Prostate gland (tissue), 2 donors: Measurements from ENCODE around the gene RBM47. TPM values are rescaled to one million over a fixed set of nuclear protein-coding genes. Genes with fewer than 3 reads are reported as not detected.

Experiments used
- DNase-seq: peaks from one replicate; pipeline ENCODE4 v3.0.0-alpha.2; 2019; ENCODE audit warnings: low spot score
- H3K27ac ChIP-seq, 2 donors: fragments of 200-600 bp; sonication (generic); 2 replicates each; pipeline ENCODE4 v1.5.1; 2017 to 2019
- H3K27me3 ChIP-seq: fragments of 200-600 bp; sonication (generic); replicated peaks from 2 replicates; pipeline ENCODE4 v1.5.1; 2019; ENCODE audit not compliant: insufficient read depth
- H3K36me3 ChIP-seq, 2 donors: fragments of 200-600 bp; sonication (generic); 1 replicate in 1 of 2; 2 replicates in 1 of 2; pipeline versions ENCODE4 v1.5.1 to v1.8.1; 2017 to 2019
- H3K4me1 ChIP-seq: fragments of 200-600 bp; sonication (generic); replicated peaks from 2 replicates; pipeline ENCODE4 v1.5.1; 2019
- H3K4me3 ChIP-seq, 2 donors: fragments of 200-600 bp; sonication (generic); 2 replicates each; pipeline ENCODE4 v1.5.1; 2017 to 2019
- H3K9me3 ChIP-seq: fragments of 200-600 bp; sonication (generic); 2 replicates; pipeline ENCODE4 v1.5.1; 2017
- POLR2A ChIP-seq: fragments of 450-650 bp; IDR thresholded peaks from one replicate; pipeline ENCODE4 v1.6.1; 2016; ENCODE audit warnings: antibody characterized with exemption, mild to moderate bottlenecking
- POLR2AphosphoS5 ChIP-seq: sonication (generic); formaldehyde crosslinking; IDR thresholded peaks from one replicate; pipeline ENCODE4 v1.6.1; 2017; ENCODE audit warnings: antibody characterized with exemption
- WGBS: methylation state at CpG from one replicate; pipeline ENCODE4 v1.1.5; 2018; 5-methylcytosine and 5-hydroxymethylcytosine counted together
- intact Hi-C: fragments of 100-400 bp; cut with DNase I; formaldehyde crosslinking; loops from one replicate; pipeline ENCODE4 v1.14.2; 2022
- total RNA-seq, 2 donors: library from RNA; depleted of rRNA; stranded (reverse); fragments of >200 nt; gene quantifications; one replicate each; pipeline ENCODE4 v1.1.0, GENCODE V29; 2016
- TF ChIP-seq, protein P1 (sequence below), 4 experiments: fragments of 200-600 bp in 2 of 4; fragments of 450-650 bp in 2 of 4; sonication (generic) in 2 of 4; IDR thresholded peaks; 1 replicate in 3 of 4; 2 replicates in 1 of 4; pipeline ENCODE4 v1.5.1; 2016 to 2019; ENCODE audit warnings: antibody characterized with exemption in 4 of 4, mild to moderate bottlenecking in 2 of 4, moderate library complexity in 2 of 4

The RBM47 gene
- total RNA-seq, 2 donors from 2014 or later = 241 to 302 TPM

DNA sequence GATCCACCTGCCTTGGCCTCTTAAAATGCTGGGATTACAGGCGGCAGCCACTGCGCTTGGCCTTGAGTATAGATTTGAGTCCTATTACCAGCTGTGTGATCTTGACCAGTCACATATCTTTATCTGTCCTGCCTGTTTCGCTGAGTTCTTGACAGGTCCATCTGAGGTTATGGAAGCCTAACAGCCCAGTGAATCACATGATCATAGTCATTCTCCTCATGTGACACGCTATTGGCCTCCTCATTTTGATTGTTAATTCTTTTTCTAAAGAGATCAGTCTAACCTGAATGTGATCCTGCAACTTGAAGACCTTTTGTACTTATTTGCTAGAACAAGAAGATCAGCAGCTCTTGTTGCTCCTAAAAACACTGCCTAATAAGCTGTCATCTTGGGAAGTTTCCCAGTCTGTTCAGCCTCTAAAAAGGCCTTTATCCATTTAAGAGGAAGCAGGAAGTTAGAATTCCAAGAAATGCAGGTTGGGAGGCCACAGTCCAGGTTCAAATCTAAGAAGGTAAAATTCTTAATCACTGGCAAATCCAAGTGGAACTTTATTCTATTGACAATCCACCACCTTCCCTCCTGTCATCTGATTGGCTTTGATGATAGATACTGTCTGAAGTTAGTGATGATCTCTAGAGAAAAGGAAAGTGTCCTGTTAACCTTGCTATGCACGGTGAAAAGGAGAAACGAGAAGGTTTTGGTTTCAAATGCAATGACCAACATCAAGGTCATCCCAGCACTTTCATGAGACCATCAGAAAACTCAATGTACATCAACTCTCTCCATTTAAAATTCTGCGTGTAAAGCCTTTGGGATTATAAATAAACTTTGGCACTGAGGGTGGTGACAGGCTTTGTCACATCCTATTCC is 207.6 kb downstream of the RBM47 start:
- Histone ChIP-seq H3K4me3 (no peak overlapping the region), H3K27me3 (no peaks in the 10 kb centered on the region), H3K36me3 (no peaks in the 10 kb centered on the region), H3K9me3 (no peaks in the 10 kb centered on the region), H3K27ac (no peak overlapping the region), H3K4me1 (no peaks in the 10 kb centered on the region)
- intact Hi-C loops = no loop called here
- TF ChIP-seq POLR2A (no peak), POLR2AphosphoS5 (no peak)
- TF ChIP-seq, protein P1, sequence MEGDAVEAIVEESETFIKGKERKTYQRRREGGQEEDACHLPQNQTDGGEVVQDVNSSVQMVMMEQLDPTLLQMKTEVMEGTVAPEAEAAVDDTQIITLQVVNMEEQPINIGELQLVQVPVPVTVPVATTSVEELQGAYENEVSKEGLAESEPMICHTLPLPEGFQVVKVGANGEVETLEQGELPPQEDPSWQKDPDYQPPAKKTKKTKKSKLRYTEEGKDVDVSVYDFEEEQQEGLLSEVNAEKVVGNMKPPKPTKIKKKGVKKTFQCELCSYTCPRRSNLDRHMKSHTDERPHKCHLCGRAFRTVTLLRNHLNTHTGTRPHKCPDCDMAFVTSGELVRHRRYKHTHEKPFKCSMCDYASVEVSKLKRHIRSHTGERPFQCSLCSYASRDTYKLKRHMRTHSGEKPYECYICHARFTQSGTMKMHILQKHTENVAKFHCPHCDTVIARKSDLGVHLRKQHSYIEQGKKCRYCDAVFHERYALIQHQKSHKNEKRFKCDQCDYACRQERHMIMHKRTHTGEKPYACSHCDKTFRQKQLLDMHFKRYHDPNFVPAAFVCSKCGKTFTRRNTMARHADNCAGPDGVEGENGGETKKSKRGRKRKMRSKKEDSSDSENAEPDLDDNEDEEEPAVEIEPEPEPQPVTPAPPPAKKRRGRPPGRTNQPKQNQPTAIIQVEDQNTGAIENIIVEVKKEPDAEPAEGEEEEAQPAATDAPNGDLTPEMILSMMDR (IDR thresholded peaks at IDR 0.05) = no peak
- WGBS = 94% methylated on average over 7 of the region's 7 CpGs
- DNase-seq = no peak

DNA sequence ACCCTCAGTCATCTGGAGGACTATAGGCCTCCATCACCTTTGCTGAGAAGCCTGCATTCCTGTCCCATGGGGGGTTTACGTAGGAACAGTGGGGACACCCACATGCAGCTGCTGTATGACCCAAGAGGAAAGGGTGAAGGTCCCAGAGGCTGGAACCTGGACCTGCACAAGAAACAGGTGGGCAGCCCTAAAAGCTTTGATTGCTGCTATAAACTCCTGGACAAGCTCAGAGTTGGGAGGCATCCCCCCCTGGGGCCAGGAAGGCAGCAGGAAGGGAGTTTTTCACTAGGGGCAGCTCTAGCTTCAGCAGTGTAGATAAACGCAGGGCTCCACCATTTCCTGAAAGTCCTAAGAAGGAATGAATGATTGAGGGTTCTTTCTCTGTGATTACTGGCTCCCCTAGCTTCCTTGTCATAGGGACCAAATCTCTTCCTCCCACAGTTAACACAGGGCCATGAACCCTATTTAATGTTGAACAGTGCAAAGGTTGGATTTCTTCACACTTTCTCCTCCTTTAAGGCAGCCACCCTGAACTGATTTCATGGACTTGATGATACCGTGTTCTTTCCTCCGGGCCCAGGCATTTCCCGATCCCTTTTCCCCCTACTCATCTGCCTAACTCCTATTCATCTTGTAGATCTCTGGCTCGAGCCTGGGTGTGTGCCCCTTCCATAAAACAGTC is 210.3 kb downstream of the RBM47 start:
- intact Hi-C loops = no loop called here
- H3K36me3 ChIP-seq = no peaks in the 10 kb centered on the region
- TF ChIP-seq POLR2AphosphoS5 = no peak
- no peak for TF ChIP-seq POLR2A
- TF ChIP-seq, protein P1 (IDR thresholded peaks at IDR 0.05) = no peak
- no peak overlapping the region for H3K27ac ChIP-seq
- H3K4me3 ChIP-seq = no peak overlapping the region
- H3K9me3 ChIP-seq = no peaks in the 10 kb centered on the region
- WGBS = 61% methylated on average over 6 of the region's 6 CpGs
- H3K27me3 ChIP-seq = no peaks in the 10 kb centered on the region
- no peaks in the 10 kb centered on the region for H3K4me1 ChIP-seq
- DNase-seq = no peak

DNA sequence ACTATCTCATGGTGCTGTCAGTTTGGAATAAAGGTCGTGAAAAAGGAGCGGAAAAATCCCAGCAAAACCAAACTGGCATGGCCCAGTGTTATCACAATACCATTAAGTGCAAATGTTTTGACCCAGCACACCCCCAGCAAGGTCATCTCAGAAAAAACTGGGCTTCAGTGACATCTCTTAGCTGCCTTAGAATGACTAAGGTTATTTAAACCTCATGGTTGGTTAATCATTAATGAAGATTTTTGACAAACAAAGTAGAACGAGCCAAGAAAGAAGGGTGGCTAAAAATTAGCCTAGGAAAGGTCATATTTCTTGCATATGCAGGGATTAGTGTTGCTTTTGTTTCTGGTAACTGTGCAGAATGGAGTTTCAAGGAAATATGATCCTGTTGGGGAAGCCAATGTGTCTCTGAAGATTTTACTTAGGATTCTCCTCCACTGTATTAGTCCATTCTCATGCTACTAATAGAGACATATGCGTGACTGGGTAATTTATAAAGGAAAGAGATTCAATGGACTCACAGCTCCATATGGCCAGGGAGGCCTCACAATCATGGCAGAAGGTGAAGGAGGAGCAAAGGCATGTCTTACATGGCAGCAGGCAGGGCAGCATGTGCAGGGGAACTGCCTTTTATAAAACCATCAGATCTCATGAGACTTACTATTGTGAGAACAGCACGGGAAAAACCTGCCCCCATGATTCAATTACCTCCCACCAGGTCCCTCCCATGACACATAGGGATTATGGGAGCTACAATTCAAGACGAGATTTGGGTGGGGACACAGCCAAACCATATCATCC is 211.0 kb downstream of the RBM47 start:
- intact Hi-C loops = no loop called here
- 70% methylated on average over 6 of the region's 6 CpGs for WGBS

DNA sequence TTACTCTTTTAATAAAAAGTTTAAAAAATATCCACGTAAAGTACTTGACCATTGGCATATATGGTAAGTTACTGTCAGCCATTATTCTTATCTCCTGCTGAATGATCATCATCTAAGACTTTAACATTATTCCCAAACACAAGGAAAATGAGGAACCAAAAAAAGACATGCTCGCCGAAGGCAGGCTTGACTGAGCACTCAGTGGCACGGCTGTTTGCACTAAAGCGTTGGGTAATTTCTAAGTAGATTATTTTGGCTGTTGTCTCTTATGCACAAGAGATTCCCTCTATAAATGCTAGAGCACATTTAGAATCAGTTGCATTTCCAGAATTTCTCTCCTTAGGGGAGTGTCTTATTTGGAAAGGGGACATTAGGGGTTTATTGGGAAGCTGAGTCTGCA is 211.7 kb downstream of the RBM47 start:
- H3K36me3 ChIP-seq = no peaks in the 10 kb centered on the region
- no peaks in the 10 kb centered on the region for H3K9me3 ChIP-seq
- H3K27ac ChIP-seq = no peak overlapping the region
- no peaks in the 10 kb centered on the region for H3K27me3 ChIP-seq
- no peak overlapping the region for H3K4me3 ChIP-seq
- TF ChIP-seq, protein P1 (IDR thresholded peaks at IDR 0.05) = no peak
- TF ChIP-seq POLR2A (no peak), POLR2AphosphoS5 (no peak)
- no peak for DNase-seq
- intact Hi-C loops = no loop called here
- WGBS = 92% methylated on average over 5 of the region's 5 CpGs
- H3K4me1 ChIP-seq = no peaks in the 10 kb centered on the region

More for the DNA sequence above, 211.0 kb downstream of the RBM47 start:
- TF ChIP-seq, protein P1 (IDR thresholded peaks at IDR 0.05) = no peak
- TF ChIP-seq POLR2A (no peak), POLR2AphosphoS5 (no peak)
- DNase-seq = no peak
- Histone ChIP-seq H3K9me3 (no peaks in the 10 kb centered on the region), H3K27ac (no peak overlapping the region), H3K4me1 (no peaks in the 10 kb centered on the region), H3K4me3 (no peak overlapping the region), H3K27me3 (no peaks in the 10 kb centered on the region), H3K36me3 (no peaks in the 10 kb centered on the region)
